ENCODE results near the gene KRTAP10-7.
"Not testable (repeated sequence)": the region's sequence is repeated elsewhere in the genome, so short reads cannot be mapped to it uniquely, and the experiment has no call there.

The KRTAP10-7 gene

GRCh38 chr21:44600118-44600978, at the start of gene KRTAP10-7:
TSS of gene KRTAP10-7 (plus strand) at chr21:44600597. CDS start at chr21:44600622, 25 bp downstream.
- DNase-seq: not testable (repeated sequence)

- DNase-seq: no peak
Observed at GRCh38 chr21:44550807-44551206, 49.6 kb upstream of the KRTAP10-7 start.

- DNase-seq: no peak
Observed at GRCh38 chr21:44551340-44551961, 48.9 kb upstream of the KRTAP10-7 start, which contains the start of gene KRTAP10-2. TSS of gene KRTAP10-2 (minus strand) at chr21:44551505. CDS start at chr21:44551458, 47 bp downstream.

GRCh38 chr21:44552136-44552535, 48.3 kb upstream of the KRTAP10-7 start:
- no peak for DNase-seq

- no peak for DNase-seq
Observed at GRCh38 chr21:44552681-44553080, 47.7 kb upstream of the KRTAP10-7 start.

GRCh38 chr21:44555200-44555875, 45.1 kb upstream of the KRTAP10-7 start:
- DNase-seq: no peak

- DNase-seq: no peak
Observed at GRCh38 chr21:44556879-44557278, 43.5 kb upstream of the KRTAP10-7 start.

GRCh38 chr21:44557491-44558328, 42.7 kb upstream of the KRTAP10-7 start:
- no peak for DNase-seq

- not testable (repeated sequence) for DNase-seq
Observed at GRCh38 chr21:44558329-44558675, 42.1 kb upstream of the KRTAP10-7 start.

GRCh38 chr21:44558695-44559094, 41.7 kb upstream of the KRTAP10-7 start, which contains the start of gene KRTAP10-3:
TSS of gene KRTAP10-3 (minus strand) at chr21:44558795. CDS start at chr21:44558715, 80 bp downstream.
- DNase-seq: no peak

GRCh38 chr21:44564099-44564498, 36.3 kb upstream of the KRTAP10-7 start:
- no peak for DNase-seq

- DNase-seq: no peak
Observed at GRCh38 chr21:44564886-44565598, 35.4 kb upstream of the KRTAP10-7 start.

GRCh38 chr21:44566403-44566802, 34.0 kb upstream of the KRTAP10-7 start:
- DNase-seq: no peak

GRCh38 chr21:44567481-44568171, 32.8 kb upstream of the KRTAP10-7 start:
- no peak for DNase-seq

- DNase-seq: no peak
Observed at GRCh38 chr21:44568261-44568660, 32.1 kb upstream of the KRTAP10-7 start.

GRCh38 chr21:44568667-44569556, 31.5 kb upstream of the KRTAP10-7 start:
- no peak for DNase-seq

GRCh38 chr21:44569861-44570517, 30.4 kb upstream of the KRTAP10-7 start:
- no peak for DNase-seq

GRCh38 chr21:44571296-44571695, 29.1 kb upstream of the KRTAP10-7 start:
- no peak for DNase-seq

Measured in T1000 (cell line).